Transverse colon (tissue), 4 donors: Measurements from ENCODE around the gene RNGTT. TPM values are rescaled to one million over a fixed set of nuclear protein-coding genes. Genes with fewer than 3 reads are reported as not detected.

Experiments used
- DNase-seq: peaks from one replicate; pipeline ENCODE4 v3.0.0-alpha.2; 2019
- H3K27ac ChIP-seq, 4 donors: fragments of 200-600 bp; sonication (generic); 2 replicates each; pipeline ENCODE4 v1.5.1; 2016 to 2018; ENCODE audit warnings: inconsistent platforms in 4 of 4
- H3K27me3 ChIP-seq: fragments of 200-600 bp; sonication (generic); 2 replicates; pipeline ENCODE4 v1.5.1; 2017; ENCODE audit warnings: inconsistent platforms
- H3K36me3 ChIP-seq, 4 donors: fragments of 200-600 bp; sonication (generic); 2 replicates each; pipeline ENCODE4 v1.5.1; 2017 to 2019; ENCODE audit warnings: inconsistent platforms in 4 of 4
- H3K4me1 ChIP-seq, 4 donors: fragments of 200-600 bp; sonication (generic); 2 replicates each; pipeline ENCODE4 v1.5.1; 2017 to 2020; ENCODE audit warnings: inconsistent platforms in 4 of 4
- H3K4me3 ChIP-seq, 4 donors: fragments of 200-600 bp; sonication (generic); 1 replicate in 1 of 4; 2 replicates in 3 of 4; pipeline versions ENCODE4 v1.5.1 to v1.6.1; 2017 to 2019; ENCODE audit warnings: inconsistent platforms in 4 of 4
- H3K9me3 ChIP-seq, 2 donors: fragments of 200-600 bp; sonication (generic); 2 replicates each; pipeline ENCODE4 v1.5.1; 2017 to 2019; ENCODE audit warnings: inconsistent platforms in 2 of 2
- CTCF ChIP-seq, 5 experiments: fragments of 200-600 bp in 3 of 5; fragments of 450-650 bp in 2 of 5; sonication (generic) in 3 of 5; IDR thresholded peaks; 1 replicate in 2 of 5; 2 replicates in 3 of 5; pipeline ENCODE4 v1.5.1; 2016 to 2017; ENCODE audit warnings: antibody characterized with exemption in 5 of 5, inconsistent platforms in 3 of 5, mild to moderate bottlenecking in 2 of 5, moderate library complexity in 1 of 5
- EP300 ChIP-seq: sonication (generic); formaldehyde crosslinking; IDR thresholded peaks from one replicate; pipeline ENCODE4 v1.6.1; 2017; ENCODE audit warnings: antibody characterized with exemption, low read depth
- POLR2A ChIP-seq: fragments of 450-650 bp; IDR thresholded peaks from one replicate; pipeline ENCODE4 v1.6.1; 2016; ENCODE audit warnings: antibody characterized with exemption, mild to moderate bottlenecking, moderate library complexity
- POLR2AphosphoS5 ChIP-seq, 3 donors: sonication (generic); formaldehyde crosslinking; IDR thresholded peaks; one replicate each; pipeline ENCODE4 v1.6.1; 2016; ENCODE audit warnings: antibody characterized with exemption in 3 of 3
- WGBS, 2 donors: methylation state at CpG; one replicate each; pipeline ENCODE4 v1.1.5; 2018; ENCODE audit warnings: low coverage in 1 of 2; 5-methylcytosine and 5-hydroxymethylcytosine counted together
- in situ Hi-C, 4 donors: fragments of 200-750 bp; cut with MboI; loops; one replicate each; pipeline versions ENCODE4 v1.15.0 to v1.15.1; 2017; ENCODE audit warnings: low sequenced_read_pairs in 3 of 4, low pct_ligation_motif_present in 1 of 4, low pct_unique_long_range_greater_than_20kb in 1 of 4
- intact Hi-C: fragments of 100-400 bp; cut with DNase I; formaldehyde crosslinking; loops from one replicate; pipeline ENCODE4 v1.15.1; 2023; ENCODE audit warnings: low total_unique reads
- total RNA-seq, 4 donors: library from RNA; depleted of rRNA; stranded (reverse); fragments of >200 nt; gene quantifications; one replicate each; pipeline ENCODE4 v1.1.0, GENCODE V29; 2016

The RNGTT gene
- total RNA-seq, 4 donors from 2014 or later, result 5.4 to 20.9 (median 15.2) TPM

- Histone ChIP-seq H3K27ac (no peak overlapping the region), H3K27me3 (no peaks in the 10 kb centered on the region), H3K36me3 (no peaks in the 10 kb centered on the region), H3K4me3 (no peak overlapping the region), H3K4me1 (peaks cover 0 to 15% (median 0%) of the 10 kb centered on the region in 4 donors), H3K9me3 (no peaks in the 10 kb centered on the region)
- in situ Hi-C loops (no loop called here), intact Hi-C loops (no loop called here)
- WGBS, 2 donors, result 91 to 93% methylated on average over 5 of the region's 5 CpGs
- TF ChIP-seq POLR2A (no peak), EP300 (no peak), CTCF (IDR thresholded peaks at IDR 0.05) (no peak), POLR2AphosphoS5 (IDR thresholded peaks at IDR 0.05) (no peak)
- no peak for DNase-seq
Measured at GRCh38 chr6:89008815-89009374, 45.5 kb upstream of the RNGTT start.

- 58 to 68% methylated on average over 7 to 8 of the region's 8 CpGs for WGBS, 2 donors
- H3K27me3 ChIP-seq, result no peaks in the 10 kb centered on the region
- intact Hi-C loops (no loop called here), in situ Hi-C loops (no loop called here)
- H3K4me1 ChIP-seq, result peaks cover 0 to 15% (median 0%) of the 10 kb centered on the region in 4 donors
- H3K4me3 ChIP-seq, result no peak overlapping the region
- H3K36me3 ChIP-seq, result no peaks in the 10 kb centered on the region
- TF ChIP-seq CTCF (IDR thresholded peaks at IDR 0.05), result no peak
- no peak for TF ChIP-seq EP300
- TF ChIP-seq POLR2A, result no peak
- no peak for TF ChIP-seq POLR2AphosphoS5 (IDR thresholded peaks at IDR 0.05)
- no peaks in the 10 kb centered on the region for H3K9me3 ChIP-seq
- peak overlapping the region in 1 of 4 donors; percentile 10 for H3K27ac ChIP-seq
- no peak for DNase-seq
Measured at GRCh38 chr6:89008001-89008814, 44.8 kb upstream of the RNGTT start.

- WGBS, 2 donors, result 63 to 76% methylated on average over 10 to 15 of the region's 15 CpGs
Measured at GRCh38 chr6:89007209-89008000, 44.0 kb upstream of the RNGTT start.

More at GRCh38 chr6:89007209-89008000, 44.0 kb upstream of the RNGTT start:
- Histone ChIP-seq H3K4me1 (peaks cover 0 to 15% (median 0%) of the 10 kb centered on the region in 4 donors), H3K36me3 (no peaks in the 10 kb centered on the region), H3K27ac (peak overlapping the region in 1 of 4 donors; percentile 10), H3K27me3 (no peaks in the 10 kb centered on the region), H3K9me3 (no peaks in the 10 kb centered on the region), H3K4me3 (no peak overlapping the region)
- in situ Hi-C loops, result no loop called here
- no peak for DNase-seq
- intact Hi-C loops, result no loop called here
- TF ChIP-seq POLR2A, result no peak
- TF ChIP-seq POLR2AphosphoS5 (IDR thresholded peaks at IDR 0.05), result no peak
- no peak for TF ChIP-seq CTCF (IDR thresholded peaks at IDR 0.05)
